B cell (primary cell): ENCODE data around the gene ZFYVE27. TPM values are rescaled to one million over a fixed set of nuclear protein-coding genes. Genes with fewer than 3 reads are reported as not detected.

ENCODE experiments used
- ATAC-seq: fragments of 200-7000 bp; cut with Tn5 transposase; one replicate; pipeline ENCODE4 v1.10.0; 2021; ENCODE audit warnings: low read depth, mild to moderate bottlenecking, moderate number of reproducible peaks, moderate library complexity
- CTCF ChIA-PET: fragments of 350-600 bp; sonication (Branson Sonifier 250); formaldehyde crosslinking; loops from one replicate; lab custom pipeline; 2021; ENCODE audit warnings: antibody characterized with exemption, inconsistent platforms; lab: Charles Lee
- POLR2A ChIA-PET: fragments of 350-600 bp; sonication (Branson Sonifier 250); formaldehyde crosslinking; loops from one replicate; lab custom pipeline; 2021; ENCODE audit warnings: antibody characterized with exemption; lab: Charles Lee
- DNase-seq: peaks from one replicate; pipeline ENCODE4 v3.0.0; 2013
- H2AFZ ChIP-seq: 2 replicates; pipeline ENCODE4 v1.6.1; 2012; ENCODE audit warnings: mild to moderate bottlenecking, low read depth, low read length; ENCODE audit not compliant: insufficient read depth, poor library complexity, severe bottlenecking
- H3K27ac ChIP-seq, 2 donors: 1 replicate in 1 of 2; 2 replicates in 1 of 2; pipeline ENCODE4 v1.5.1; 2012 to 2013; ENCODE audit warnings: low read length in 2 of 2, mild to moderate bottlenecking in 2 of 2, moderate library complexity in 1 of 2
- H3K27me3 ChIP-seq, 4 experiments: fragments of 200-600 bp in 1 of 4; sonication (generic) in 1 of 4; replicated peaks in 1 of 4; 1 replicate in 2 of 4; 2 replicates in 2 of 4; pipeline versions ENCODE4 v1.6.1 to v1.7.0; 2013 to 2016; ENCODE audit warnings: low read length in 3 of 4, mild to moderate bottlenecking in 2 of 4, mixed read lengths in 1 of 4, moderate library complexity in 1 of 4; ENCODE audit not compliant: insufficient read depth in 4 of 4, control insufficient read depth in 3 of 4; ENCODE audit errors: control extremely low read depth in 1 of 4
- H3K36me3 ChIP-seq, 2 experiments: replicated peaks in 1 of 2; 1 replicate in 1 of 2; 2 replicates in 1 of 2; pipeline versions ENCODE4 v1.6.1 to v1.7.1; 2013; ENCODE audit warnings: low read length in 1 of 2; ENCODE audit not compliant: insufficient read depth in 2 of 2, control insufficient read depth in 1 of 2; ENCODE audit errors: control extremely low read depth in 1 of 2, extremely low read depth in 1 of 2
- H3K4me1 ChIP-seq, 2 donors: fragments of 200-600 bp in 1 of 2; sonication (generic) in 1 of 2; 1 replicate in 1 of 2; 2 replicates in 1 of 2; pipeline versions ENCODE4 v1.5.1 to v1.6.1; 2013 to 2017; ENCODE audit warnings: low read length in 2 of 2; ENCODE audit not compliant: control insufficient read depth in 2 of 2, insufficient read depth in 2 of 2
- H3K4me2 ChIP-seq: replicated peaks from 2 replicates; pipeline ENCODE3; 2012; ENCODE audit warnings: mild to moderate bottlenecking, low read depth, low read length; ENCODE audit not compliant: poor library complexity, severe bottlenecking
- H3K4me3 ChIP-seq, 5 experiments: fragments of 200-600 bp in 1 of 5; sonication (generic) in 1 of 5; 1 replicate in 3 of 5; 2 replicates in 2 of 5; pipeline versions ENCODE4 v1.5.1 to v1.7.0; 2011 to 2016; ENCODE audit warnings: low read length in 4 of 5, mild to moderate bottlenecking in 4 of 5, low read depth in 2 of 5, control low read depth in 1 of 5, moderate library complexity in 1 of 5; ENCODE audit not compliant: insufficient read depth in 1 of 5; ENCODE audit errors: control extremely low read depth in 1 of 5, extremely low read depth in 1 of 5
- H3K79me2 ChIP-seq: fragments of 200-600 bp; sonication (generic); one replicate; pipeline ENCODE4 v1.6.0; 2016; ENCODE audit warnings: low read length; ENCODE audit not compliant: control insufficient read depth, insufficient read depth
- H3K9ac ChIP-seq: fragments of 200-600 bp; sonication (generic); 2 replicates; pipeline ENCODE4 v1.6.1; 2017; ENCODE audit warnings: mild to moderate bottlenecking, low read length, moderate library complexity
- H3K9me3 ChIP-seq, 3 donors: one replicate each; pipeline versions ENCODE4 v1.6.1 to v1.7.1; 2013; ENCODE audit warnings: low read length in 2 of 3; ENCODE audit not compliant: control insufficient read depth in 2 of 3, insufficient read depth in 1 of 3; ENCODE audit errors: control extremely low read depth in 1 of 3
- H4K20me1 ChIP-seq: 2 replicates; pipeline ENCODE4 v1.6.0; 2012; ENCODE audit warnings: mild to moderate bottlenecking, low read length; ENCODE audit not compliant: insufficient read depth, control insufficient read depth, poor library complexity, severe bottlenecking
- H3K27ac Mint-ChIP-seq: one replicate; pipeline ENCODE4 v1.8.0; 2021; ENCODE audit warnings: mixed read lengths
- H3K27me3 Mint-ChIP-seq: one replicate; pipeline ENCODE4 v1.8.0; 2021; ENCODE audit warnings: mixed read lengths
- H3K4me1 Mint-ChIP-seq: one replicate; pipeline ENCODE4 v1.8.0; 2021; ENCODE audit warnings: mixed read lengths
- H3K4me3 Mint-ChIP-seq: one replicate; pipeline ENCODE4 v1.8.0; 2021; ENCODE audit warnings: mixed read lengths
- H3K9me3 Mint-ChIP-seq: one replicate; pipeline ENCODE4 v1.8.0; 2022; ENCODE audit warnings: mixed read lengths; ENCODE audit not compliant: insufficient read depth
- EZH2 ChIP-seq: IDR thresholded peaks from 2 replicates; pipeline ENCODE4 v1.6.1; 2012; ENCODE audit warnings: borderline replicate concordance, low read depth, mild to moderate bottlenecking, moderate library complexity, low read length; ENCODE audit not compliant: insufficient read depth, poor library complexity, severe bottlenecking
- WGBS: methylation state at CpG from one replicate; pipeline ENCODE4 v1.1.5; 2013; ENCODE audit warnings: missing lambda C conversion rate; ENCODE audit not compliant: insufficient coverage; 5-methylcytosine and 5-hydroxymethylcytosine counted together
- intact Hi-C: fragments of 100-400 bp; cut with micrococcal nuclease; formaldehyde crosslinking; loops from one replicate; pipeline ENCODE4 v1.10.0; 2022
- polyA plus RNA-seq: library from polyadenylated mRNA; depleted of rRNA; stranded (reverse); fragments of >200 nt; gene quantifications from 2 replicates; pipeline ENCODE4 v1.2.3, GENCODE V29; 2012
- total RNA-seq, 2 donors: library from RNA; stranded (reverse); fragments of 120-200 nt in 1 of 2; gene quantifications; 1 replicate in 1 of 2; 2 replicates in 1 of 2; pipeline versions ENCODE4 v1.2.3 to v1.2.4, GENCODE V29; 2013 to 2022
- TF ChIP-seq, protein P1 (sequence below): fragments of 200-600 bp; IDR thresholded peaks from one replicate; pipeline ENCODE4 v1.8.0; 2022; ENCODE audit warnings: antibody characterized with exemption, mild to moderate bottlenecking

ZFYVE27 gene
- total and polyA plus RNA-seq, 2 donors (not counting 1 experiment from before 2014, with no cell fraction given), result 50.4 to 79.7 TPM

DNA sequence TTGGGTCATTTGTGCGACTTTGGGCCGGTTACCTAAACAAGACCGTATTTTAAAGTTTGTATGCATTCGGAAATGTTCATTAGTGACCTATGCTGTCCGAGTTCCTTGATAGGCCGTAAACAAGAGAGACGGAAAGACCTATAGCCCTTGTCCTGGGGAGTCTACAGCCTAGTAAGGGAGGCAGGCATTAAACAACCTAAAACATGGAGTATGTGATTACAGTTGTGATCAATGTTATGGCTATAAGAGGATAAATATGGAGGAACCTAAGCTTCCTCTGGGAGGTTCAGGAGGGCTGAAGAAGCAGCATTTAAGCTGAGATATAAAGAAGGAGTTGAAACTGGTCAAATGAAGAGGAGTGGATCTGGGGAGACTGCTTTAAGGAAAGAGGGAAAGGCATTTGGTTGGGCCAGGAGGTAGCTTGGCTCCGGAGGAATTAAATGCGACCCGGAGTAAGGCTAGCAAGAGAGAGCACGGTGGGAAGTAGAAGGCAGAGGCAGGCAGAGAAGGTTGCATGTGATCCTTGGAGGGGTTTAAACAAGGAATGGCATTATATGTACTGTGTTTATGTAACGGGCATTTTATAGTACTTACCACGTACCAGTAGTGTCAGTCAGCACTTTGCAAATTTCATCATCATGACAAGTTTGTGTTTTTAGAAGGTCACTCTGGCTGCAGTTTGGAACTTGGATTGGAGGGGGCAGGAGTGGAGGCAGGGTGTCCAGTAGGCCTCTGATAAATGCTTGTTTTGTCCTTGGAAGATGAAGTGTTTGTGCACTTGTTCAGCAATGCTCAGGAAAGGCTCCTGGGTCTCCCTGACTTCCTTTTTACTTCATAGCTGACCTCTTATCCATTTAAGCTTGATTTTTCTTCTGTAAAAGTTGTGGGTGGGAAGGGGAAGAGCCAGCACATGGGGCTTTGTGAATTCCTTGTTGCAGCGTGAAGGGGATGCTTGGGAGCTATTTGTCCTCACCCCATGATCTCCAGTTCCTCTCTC is 48.8 kb upstream of the ZFYVE27 start:
- POLR2A ChIA-PET, result interaction anchor here (1.1 to 2.0 kb wide), 2 partner anchors 47 to 48 kb away, joined by 7 to 17 read pairs; partner anchors contain the start of gene ZFYVE27
- peak overlapping the region; percentile 57 to 73 for H3K27ac ChIP-seq
- intact Hi-C loops, result loop anchor here (1.0 to 5.0 kb wide), 8 partner anchors 12 to 354 kb away; partner anchors contain the start of genes MORN4, PI4K2A, RRP12 and ZFYVE27
- H3K27me3 ChIP-seq, result peaks cover 0 to 5% (median 0%) of the 10 kb centered on the region in 4 experiments
- no peaks in the 10 kb centered on the region for H3K36me3 ChIP-seq
- 76% methylated on average over 13 of the region's 14 CpGs for WGBS
- CTCF ChIA-PET, result interaction anchor here (0.8 to 4.0 kb wide), 9 partner anchors 9 to 354 kb away, joined by 3 to 96 read pairs (median 7); partner anchors contain the start of gene ZFYVE27
- Mint-ChIP-seq H3K9me3 (no peaks in the 10 kb centered on the region), H3K4me3 (peak overlapping the region; percentile 90), H3K27ac (peak overlapping the region; percentile 79), H3K4me1 (peaks cover 14% of the 10 kb centered on the region), H3K27me3 (peaks cover 4% of the 10 kb centered on the region)
- H3K79me2 ChIP-seq, result no peaks in the 10 kb centered on the region
- ATAC-seq (no peak), DNase-seq (no peak)
- peak overlapping the region; percentile 84 for H3K9ac ChIP-seq
- peak overlapping the region; percentile 95 for H3K4me2 ChIP-seq
- H3K9me3 ChIP-seq, result no peaks in the 10 kb centered on the region
- no peaks in the 10 kb centered on the region for H4K20me1 ChIP-seq
- H3K4me1 ChIP-seq, result peaks cover 4 to 15% of the 10 kb centered on the region in 2 donors
- peak overlapping the region; percentile 91 for H2AFZ ChIP-seq
- H3K4me3 ChIP-seq, result peak overlapping the region; percentile 21 to 80 (median 76)
- TF ChIP-seq, protein P1, sequence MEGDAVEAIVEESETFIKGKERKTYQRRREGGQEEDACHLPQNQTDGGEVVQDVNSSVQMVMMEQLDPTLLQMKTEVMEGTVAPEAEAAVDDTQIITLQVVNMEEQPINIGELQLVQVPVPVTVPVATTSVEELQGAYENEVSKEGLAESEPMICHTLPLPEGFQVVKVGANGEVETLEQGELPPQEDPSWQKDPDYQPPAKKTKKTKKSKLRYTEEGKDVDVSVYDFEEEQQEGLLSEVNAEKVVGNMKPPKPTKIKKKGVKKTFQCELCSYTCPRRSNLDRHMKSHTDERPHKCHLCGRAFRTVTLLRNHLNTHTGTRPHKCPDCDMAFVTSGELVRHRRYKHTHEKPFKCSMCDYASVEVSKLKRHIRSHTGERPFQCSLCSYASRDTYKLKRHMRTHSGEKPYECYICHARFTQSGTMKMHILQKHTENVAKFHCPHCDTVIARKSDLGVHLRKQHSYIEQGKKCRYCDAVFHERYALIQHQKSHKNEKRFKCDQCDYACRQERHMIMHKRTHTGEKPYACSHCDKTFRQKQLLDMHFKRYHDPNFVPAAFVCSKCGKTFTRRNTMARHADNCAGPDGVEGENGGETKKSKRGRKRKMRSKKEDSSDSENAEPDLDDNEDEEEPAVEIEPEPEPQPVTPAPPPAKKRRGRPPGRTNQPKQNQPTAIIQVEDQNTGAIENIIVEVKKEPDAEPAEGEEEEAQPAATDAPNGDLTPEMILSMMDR, result no peak
- TF ChIP-seq EZH2, result no peak
